ENCODE data around the gene WDR43. TPM values are rescaled to one million over a fixed set of nuclear protein-coding genes. Genes with fewer than 3 reads are reported as not detected.

Gene WDR43
- total RNA-seq, 4 donors from 2014 or later: 21.5 to 53.0 (median 31.0) TPM

GRCh38 chr2:28956890-28957289 lies 62.4 kb downstream of the WDR43 start:
- WGBS: 80% methylated on average over 15 of the region's 15 CpGs
- Histone ChIP-seq H3K27me3 (no peaks in the 10 kb centered on the region), H3K27ac (replicated peaks in 1 of 4) (no peak overlapping the region), H3K4me1 (peaks cover under 1 to 26% (median 19%) of the 10 kb centered on the region in 4 donors), H3K4me3 (peak overlapping the region in 1 of 4 donors; percentile 31), H3K9me3 (no peaks in the 10 kb centered on the region), H3K36me3 (no peaks in the 10 kb centered on the region)
- TF ChIP-seq POLR2A (IDR thresholded peaks at IDR 0.05; ENCODE audit: low read depth): no peak
- TF ChIP-seq, protein P1, sequence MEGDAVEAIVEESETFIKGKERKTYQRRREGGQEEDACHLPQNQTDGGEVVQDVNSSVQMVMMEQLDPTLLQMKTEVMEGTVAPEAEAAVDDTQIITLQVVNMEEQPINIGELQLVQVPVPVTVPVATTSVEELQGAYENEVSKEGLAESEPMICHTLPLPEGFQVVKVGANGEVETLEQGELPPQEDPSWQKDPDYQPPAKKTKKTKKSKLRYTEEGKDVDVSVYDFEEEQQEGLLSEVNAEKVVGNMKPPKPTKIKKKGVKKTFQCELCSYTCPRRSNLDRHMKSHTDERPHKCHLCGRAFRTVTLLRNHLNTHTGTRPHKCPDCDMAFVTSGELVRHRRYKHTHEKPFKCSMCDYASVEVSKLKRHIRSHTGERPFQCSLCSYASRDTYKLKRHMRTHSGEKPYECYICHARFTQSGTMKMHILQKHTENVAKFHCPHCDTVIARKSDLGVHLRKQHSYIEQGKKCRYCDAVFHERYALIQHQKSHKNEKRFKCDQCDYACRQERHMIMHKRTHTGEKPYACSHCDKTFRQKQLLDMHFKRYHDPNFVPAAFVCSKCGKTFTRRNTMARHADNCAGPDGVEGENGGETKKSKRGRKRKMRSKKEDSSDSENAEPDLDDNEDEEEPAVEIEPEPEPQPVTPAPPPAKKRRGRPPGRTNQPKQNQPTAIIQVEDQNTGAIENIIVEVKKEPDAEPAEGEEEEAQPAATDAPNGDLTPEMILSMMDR (IDR thresholded peaks at IDR 0.05): peak in 1 of 3 experiments; percentile 76
- DNase-seq (ENCODE audit: extremely low spot score): no peak
- intact Hi-C loops (cut with DNase I): no loop called here

DNA sequence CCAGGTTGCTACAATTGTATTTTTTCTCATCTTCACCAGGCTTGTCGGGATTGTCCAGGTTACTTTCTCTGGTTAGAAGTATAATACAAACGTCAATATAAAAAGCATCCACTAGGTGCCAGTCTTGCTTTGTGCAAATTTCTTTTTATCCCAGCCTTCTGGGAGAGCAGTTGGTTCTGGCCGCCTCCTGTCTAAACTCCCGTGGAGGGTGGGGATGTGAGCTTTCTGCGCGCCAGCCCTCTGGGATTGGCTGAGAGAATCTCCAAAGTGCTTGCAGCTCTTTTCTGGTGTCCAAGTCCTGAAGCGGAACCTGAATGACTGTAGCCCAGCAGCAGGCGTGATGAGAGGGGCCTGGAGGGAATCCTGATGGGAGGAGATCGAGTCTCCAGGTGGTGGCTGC lies 64.2 kb downstream of the WDR43 start:
- H3K27ac ChIP-seq (replicated peaks in 1 of 4): no peak overlapping the region
- WGBS: 9% methylated on average over 9 of the region's 9 CpGs
- peak overlapping the region in 2 of 4 donors; percentile 18 for H3K4me3 ChIP-seq
- no peaks in the 10 kb centered on the region for H3K9me3 ChIP-seq
- TF ChIP-seq POLR2A (IDR thresholded peaks at IDR 0.05; ENCODE audit: low read depth): no peak
- peak in 1 of 2 donors; percentile 11 for TF ChIP-seq POLR2AphosphoS5 (IDR thresholded peaks at IDR 0.05)
- TF ChIP-seq EP300 (IDR thresholded peaks at IDR 0.05): no peak
- TF ChIP-seq, protein P1 (IDR thresholded peaks at IDR 0.05): peak; percentile 62 to 74 (median 67)
- H3K27me3 ChIP-seq: no peaks in the 10 kb centered on the region
- H3K36me3 ChIP-seq: no peaks in the 10 kb centered on the region
- intact Hi-C loops (cut with DNase I): loop anchor here (2.0 kb wide), 1 partner anchor 54 kb away; no protein-coding TSS in a partner anchor
- DNase-seq (ENCODE audit: extremely low spot score): no peak
- peaks cover 0 to 18% (median 12%) of the 10 kb centered on the region in 4 donors for H3K4me1 ChIP-seq

DNA sequence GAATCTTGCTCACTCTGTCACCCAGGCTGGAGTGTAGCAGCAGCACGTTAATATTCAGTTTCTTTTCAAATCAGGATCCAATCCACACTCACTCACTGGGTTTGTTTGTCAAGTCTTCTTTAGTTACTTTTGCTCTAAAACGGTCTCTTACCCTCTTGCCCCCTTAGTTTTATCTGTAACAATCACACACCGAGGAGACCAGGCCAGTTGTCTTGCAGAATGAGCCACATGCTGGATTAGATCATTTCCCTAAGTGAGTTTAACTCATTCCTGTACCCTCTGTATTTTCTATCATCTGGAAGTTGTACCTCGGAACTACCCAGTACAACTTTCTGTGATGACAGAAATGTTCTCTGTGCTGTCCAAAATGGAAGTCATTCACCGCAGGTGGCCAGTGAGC lies 65.9 kb downstream of the WDR43 start:
- intact Hi-C loops (cut with DNase I): loop anchor here (2.0 kb wide), 1 partner anchor 236 kb away; no protein-coding TSS in a partner anchor
- Histone ChIP-seq H3K9me3 (no peaks in the 10 kb centered on the region), H3K4me3 (no peak overlapping the region), H3K27me3 (no peaks in the 10 kb centered on the region), H3K36me3 (no peaks in the 10 kb centered on the region), H3K27ac (replicated peaks in 1 of 4) (no peak overlapping the region), H3K4me1 (peaks cover 0 to 18% (median 12%) of the 10 kb centered on the region in 4 donors)
- 56% methylated on average over 5 of the region's 5 CpGs for whole genome bisulfite sequencing
- DNase-seq (ENCODE audit: extremely low spot score): no peak
- no peak for TF ChIP-seq EP300 (IDR thresholded peaks at IDR 0.05)
- TF ChIP-seq POLR2A (IDR thresholded peaks at IDR 0.05; ENCODE audit: low read depth): no peak
- no peak for TF ChIP-seq POLR2AphosphoS5 (IDR thresholded peaks at IDR 0.05)
- TF ChIP-seq, protein P1 (IDR thresholded peaks at IDR 0.05): no peak

- Histone ChIP-seq H3K36me3 (no peaks in the 10 kb centered on the region), H3K4me3 (no peak overlapping the region), H3K9me3 (no peaks in the 10 kb centered on the region), H3K27me3 (no peaks in the 10 kb centered on the region), H3K4me1 (peaks cover 0 to 10% (median 7%) of the 10 kb centered on the region in 4 donors), H3K27ac (replicated peaks in 1 of 4) (no peak overlapping the region)
- 93% methylated on average over 1 of the region's 1 CpG for WGBS
- no peak for DNase-seq (ENCODE audit: extremely low spot score)
- intact Hi-C loops (cut with DNase I): no loop called here
- no peak for TF ChIP-seq EP300 (IDR thresholded peaks at IDR 0.05)
Observed at GRCh38 chr2:28962505-28962904, 68.0 kb downstream of the WDR43 start.

GRCh38 chr2:28970464-28971160 lies 76.1 kb downstream of the WDR43 start:
- Histone ChIP-seq H3K4me3 (no peak overlapping the region), H3K36me3 (no peaks in the 10 kb centered on the region), H3K9me3 (no peaks in the 10 kb centered on the region), H3K4me1 (no peaks in the 10 kb centered on the region), H3K27me3 (no peaks in the 10 kb centered on the region), H3K27ac (replicated peaks in 1 of 4) (no peak overlapping the region)
- DNase-seq (ENCODE audit: extremely low spot score): no peak
- 94% methylated on average over 6 of the region's 6 CpGs for WGBS
- intact Hi-C loops (cut with DNase I): no loop called here
- TF ChIP-seq, protein P1 (IDR thresholded peaks at IDR 0.05): no peak
- no peak for TF ChIP-seq EP300 (IDR thresholded peaks at IDR 0.05)
- no peak for TF ChIP-seq POLR2AphosphoS5 (IDR thresholded peaks at IDR 0.05)
- no peak for TF ChIP-seq POLR2A (IDR thresholded peaks at IDR 0.05; ENCODE audit: low read depth)
